Duodenal mucosa (tissue), 2 donors: ENCODE results near the gene BAMBI.

Source experiments
- H3K27ac ChIP-seq: one replicate; pipeline ENCODE4 v1.7.0; 2013; ENCODE audit warnings: low read depth, low read length
- H3K27me3 ChIP-seq, 2 donors: one replicate each; pipeline ENCODE4 v1.7.0; 2013; ENCODE audit warnings: low read length in 2 of 2, control low read depth in 1 of 2; ENCODE audit not compliant: insufficient read depth in 2 of 2, control insufficient read depth in 1 of 2
- H3K36me3 ChIP-seq, 2 donors: one replicate each; pipeline ENCODE4 v1.7.0; 2013; ENCODE audit warnings: low read length in 2 of 2, control low read depth in 1 of 2; ENCODE audit not compliant: insufficient read depth in 2 of 2, control insufficient read depth in 1 of 2
- H3K4me1 ChIP-seq, 2 donors: one replicate each; pipeline ENCODE4 v1.7.0; 2013; ENCODE audit warnings: low read length in 2 of 2, control low read depth in 1 of 2; ENCODE audit not compliant: insufficient read depth in 2 of 2, control insufficient read depth in 1 of 2
- H3K4me3 ChIP-seq, 2 donors: one replicate each; pipeline ENCODE4 v1.7.0; 2013; ENCODE audit warnings: low read length in 2 of 2, low read depth in 1 of 2
- H3K9ac ChIP-seq, 2 donors: one replicate each; pipeline ENCODE4 v1.7.0; 2013; ENCODE audit warnings: low read length in 2 of 2, low read depth in 1 of 2
- H3K9me3 ChIP-seq, 2 donors: one replicate each; pipeline ENCODE4 v1.7.0; 2013; ENCODE audit warnings: low read length in 2 of 2, control low read depth in 1 of 2; ENCODE audit not compliant: control insufficient read depth in 1 of 2

Gene BAMBI

DNA sequence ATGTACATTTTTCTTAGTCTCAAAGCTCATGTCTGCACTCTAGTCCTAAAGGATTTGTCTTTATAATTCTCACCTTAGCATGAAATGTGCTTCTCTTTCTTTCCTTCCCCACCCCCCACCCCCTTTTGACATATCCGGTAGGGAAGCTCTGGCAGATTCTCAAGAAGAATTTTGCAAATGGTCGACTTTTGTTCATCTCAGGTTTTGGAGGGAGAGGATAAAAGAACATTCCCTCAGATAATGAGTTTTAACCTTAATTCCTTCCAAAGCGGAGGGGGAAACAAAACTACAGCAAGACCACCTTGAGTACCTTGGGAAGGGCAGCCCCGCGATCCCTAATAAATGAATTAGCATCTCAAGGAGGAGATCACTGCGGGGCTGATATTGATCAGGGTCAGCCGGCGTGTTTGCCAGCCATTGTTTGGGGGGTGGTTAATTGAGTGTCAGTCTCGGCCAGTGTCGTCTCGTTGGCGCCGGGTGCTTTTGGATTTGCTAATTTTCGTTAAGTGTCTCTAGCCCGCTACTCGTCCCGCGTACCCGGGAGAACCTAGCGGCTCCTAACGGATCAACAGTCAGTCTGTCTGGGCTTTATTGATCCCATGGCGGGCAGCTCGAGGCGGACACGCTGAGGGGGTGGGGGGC is 874 bp upstream of the BAMBI start:
- no peak overlapping the region for H3K9ac ChIP-seq
- no peak overlapping the region for H3K27ac ChIP-seq
- no peaks in the 10 kb centered on the region for H3K36me3 ChIP-seq
- H3K9me3 ChIP-seq, result no peaks in the 10 kb centered on the region
- H3K4me3 ChIP-seq, result peak overlapping the region; percentile 46 to 49
- peaks cover 44 to 59% of the 10 kb centered on the region in 2 donors for H3K27me3 ChIP-seq
- H3K4me1 ChIP-seq, result peaks cover 8 to 28% of the 10 kb centered on the region in 2 donors

GRCh38 chr10:28677888-28678686 is 766 bp downstream of the BAMBI start:
- Histone ChIP-seq H3K36me3 (no peaks in the 10 kb centered on the region), H3K4me1 (peaks cover 8 to 28% of the 10 kb centered on the region in 2 donors), H3K27me3 (peaks cover 52 to 62% of the 10 kb centered on the region in 2 donors), H3K9ac (peak overlapping the region in 1 of 2 donors; percentile 0), H3K9me3 (no peaks in the 10 kb centered on the region), H3K27ac (no peak overlapping the region), H3K4me3 (peak overlapping the region; percentile 69 to 70)

- H3K9ac ChIP-seq, result peak overlapping the region; percentile 0 to 7
- no peaks in the 10 kb centered on the region for H3K36me3 ChIP-seq
- H3K4me3 ChIP-seq, result peak overlapping the region; percentile 69 to 70
- H3K4me1 ChIP-seq, result peaks cover 8 to 28% of the 10 kb centered on the region in 2 donors
- peaks cover 48 to 62% of the 10 kb centered on the region in 2 donors for H3K27me3 ChIP-seq
- H3K27ac ChIP-seq, result no peak overlapping the region
- H3K9me3 ChIP-seq, result no peaks in the 10 kb centered on the region
Observed at GRCh38 chr10:28678687-28679457, 1.6 kb downstream of the BAMBI start.

- H3K27ac ChIP-seq, result no peak overlapping the region
Observed at GRCh38 chr10:28679581-28680357, 2.4 kb downstream of the BAMBI start.

DNA sequence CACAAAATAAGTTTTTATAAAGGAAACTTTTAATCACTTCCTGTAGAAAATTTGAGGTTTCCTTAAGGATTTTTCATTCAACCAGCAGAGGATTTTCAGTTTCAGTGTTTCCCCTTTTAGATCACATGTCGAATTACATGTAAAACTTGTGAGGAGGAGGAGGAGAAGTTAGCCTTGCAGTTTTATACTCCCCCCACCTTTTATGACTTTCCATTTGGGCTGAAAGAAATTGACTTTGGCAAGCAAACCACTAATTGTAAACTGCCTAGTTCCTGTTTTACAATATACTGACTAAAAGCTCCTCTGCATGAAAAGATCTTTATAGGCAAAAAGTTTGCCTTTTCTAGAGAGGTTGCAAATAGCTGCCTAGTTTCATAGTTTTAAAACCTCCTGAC is 3.0 kb downstream of the BAMBI start:
- Histone ChIP-seq H3K4me3 (peak overlapping the region; percentile 34 to 48), H3K9ac (no peak overlapping the region), H3K4me1 (peaks cover 8 to 28% of the 10 kb centered on the region in 2 donors), H3K27me3 (peaks cover 48 to 54% of the 10 kb centered on the region in 2 donors), H3K36me3 (no peaks in the 10 kb centered on the region), H3K27ac (no peak overlapping the region), H3K9me3 (no peaks in the 10 kb centered on the region)

More at GRCh38 chr10:28679581-28680357, 2.4 kb downstream of the BAMBI start:
- Histone ChIP-seq H3K27me3 (peaks cover 48 to 60% of the 10 kb centered on the region in 2 donors), H3K36me3 (no peaks in the 10 kb centered on the region), H3K4me1 (peaks cover 8 to 28% of the 10 kb centered on the region in 2 donors), H3K9me3 (no peaks in the 10 kb centered on the region), H3K4me3 (peak overlapping the region; percentile 34 to 48), H3K9ac (no peak overlapping the region)

DNA sequence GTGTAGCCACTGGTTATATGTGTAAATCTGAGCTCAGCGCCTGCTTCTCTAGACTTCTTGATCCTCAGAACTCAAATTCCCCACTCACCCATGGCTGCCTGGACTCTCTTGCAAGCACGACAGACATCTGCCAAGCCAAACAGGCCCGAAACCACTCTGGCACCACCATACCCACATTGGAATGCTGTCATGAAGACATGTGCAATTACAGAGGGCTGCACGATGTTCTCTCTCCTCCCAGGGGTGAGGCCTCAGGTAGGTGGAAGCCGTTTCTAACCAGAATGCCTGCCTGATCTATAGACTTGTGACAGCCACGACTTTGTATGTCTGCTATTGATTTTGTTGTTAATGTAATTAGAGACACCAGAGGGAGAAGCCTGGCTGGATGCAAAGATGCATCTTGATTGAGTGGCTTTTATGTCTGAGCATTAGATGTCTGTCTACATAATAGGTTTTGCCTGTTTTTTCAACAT is 4.0 kb downstream of the BAMBI start:
- no peak overlapping the region for H3K9ac ChIP-seq

GRCh38 chr10:28681928-28682750 is 4.8 kb downstream of the BAMBI start:
- Histone ChIP-seq H3K4me3 (no peak overlapping the region), H3K4me1 (peaks cover 8 to 22% of the 10 kb centered on the region in 2 donors), H3K27me3 (peaks cover 40 to 42% of the 10 kb centered on the region in 2 donors), H3K9me3 (no peaks in the 10 kb centered on the region), H3K9ac (no peak overlapping the region), H3K36me3 (no peaks in the 10 kb centered on the region), H3K27ac (no peak overlapping the region)

More for the DNA sequence above, 4.0 kb downstream of the BAMBI start:
- Histone ChIP-seq H3K27ac (no peak overlapping the region), H3K36me3 (no peaks in the 10 kb centered on the region), H3K27me3 (peaks cover 46 to 48% of the 10 kb centered on the region in 2 donors), H3K4me3 (no peak overlapping the region), H3K9me3 (no peaks in the 10 kb centered on the region), H3K4me1 (peaks cover 8 to 28% of the 10 kb centered on the region in 2 donors)

DNA sequence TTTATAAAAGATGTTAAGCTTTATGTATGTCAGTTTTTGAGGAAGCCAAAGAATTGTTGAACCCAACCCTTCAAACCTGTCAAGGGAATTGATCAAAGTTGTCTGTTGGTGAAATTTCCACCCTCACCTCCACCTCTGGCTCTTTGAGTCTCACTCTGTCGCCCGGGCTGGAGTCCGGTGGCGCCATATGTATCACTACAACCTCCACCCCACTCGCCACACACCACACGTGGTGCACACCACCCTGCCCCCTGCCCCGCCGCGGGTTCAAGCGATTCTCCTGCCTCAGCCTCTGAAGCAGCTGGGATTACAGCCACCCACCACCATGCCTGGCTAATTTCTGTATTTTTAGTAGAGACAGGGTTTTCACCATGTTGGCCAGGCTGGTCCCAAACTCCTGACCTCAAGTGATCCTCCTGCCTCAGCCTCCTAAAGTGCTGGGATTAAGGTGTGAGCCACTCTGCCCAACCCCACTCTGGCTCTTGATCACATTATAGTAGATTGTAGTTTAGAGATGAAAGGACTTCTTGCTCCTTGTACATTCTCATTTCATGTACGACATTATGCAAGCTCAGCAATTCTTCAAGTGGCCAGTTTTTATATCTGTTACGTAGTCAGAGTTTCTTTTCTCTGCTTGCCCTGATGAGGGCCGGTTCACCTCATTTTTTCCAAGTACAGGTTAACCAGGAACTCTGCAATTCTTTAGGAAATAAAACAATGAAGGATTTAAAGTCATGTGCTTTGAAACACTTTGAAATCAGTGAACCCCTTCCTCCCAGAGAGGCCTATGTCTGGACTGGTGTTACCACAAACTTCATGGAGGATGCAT is 7.0 kb downstream of the BAMBI start:
- Histone ChIP-seq H3K4me3 (no peak overlapping the region), H3K9me3 (no peaks in the 10 kb centered on the region), H3K36me3 (no peaks in the 10 kb centered on the region), H3K27ac (no peak overlapping the region), H3K27me3 (peaks cover 24 to 25% of the 10 kb centered on the region in 2 donors), H3K9ac (no peak overlapping the region), H3K4me1 (peaks cover 0 to 6% of the 10 kb centered on the region in 2 donors)
